Spinal cord (tissue), 10 donors: ENCODE results near the gene NDUFAF3. TPM values are rescaled to one million over a fixed set of nuclear protein-coding genes. Genes with fewer than 3 reads are reported as not detected.

ENCODE experiments used
- DNase-seq, 6 donors: peaks; one replicate each; pipeline versions ENCODE4 v3.0.0 to v3.0.0-alpha.2; 2013 to 2015; ENCODE audit warnings: low spot score in 6 of 6, low read depth in 4 of 6
- H3K27ac ChIP-seq: one replicate; pipeline ENCODE4 v1.5.1; 2013; ENCODE audit warnings: low read depth, low read length, control low read depth
- H3K27me3 ChIP-seq: one replicate; pipeline ENCODE4 v1.6.1; 2013; ENCODE audit warnings: low read length; ENCODE audit not compliant: control insufficient read depth, insufficient read depth
- H3K36me3 ChIP-seq: one replicate; pipeline ENCODE4 v1.6.1; 2013; ENCODE audit warnings: low read length; ENCODE audit not compliant: control insufficient read depth, insufficient read depth
- H3K4me1 ChIP-seq: one replicate; pipeline ENCODE4 v1.6.1; 2013; ENCODE audit warnings: low read length; ENCODE audit not compliant: control insufficient read depth, insufficient read depth
- H3K4me3 ChIP-seq: one replicate; pipeline ENCODE4 v1.5.1; 2013; ENCODE audit warnings: low read depth, low read length, control low read depth
- H3K9me3 ChIP-seq: one replicate; pipeline ENCODE4 v1.6.1; 2013; ENCODE audit warnings: low read length; ENCODE audit not compliant: control insufficient read depth, insufficient read depth
- WGBS: methylation state at CpG from one replicate; pipeline ENCODE4 v1.1.5; 2013; ENCODE audit warnings: missing lambda C conversion rate; ENCODE audit not compliant: insufficient coverage; 5-methylcytosine and 5-hydroxymethylcytosine counted together
- long read RNA-seq, 4 donors: transcript quantifications; one replicate each; lab custom pipeline, GENCODE V29; 2026
- polyA plus RNA-seq, 2 donors: library from polyadenylated mRNA; unstranded; fragments of 120-200 nt; gene quantifications; one replicate each; pipeline ENCODE4 v1.2.1, GENCODE V29; 2013; ENCODE audit not compliant: insufficient read length in 2 of 2
- total RNA-seq, 2 donors: library from RNA; depleted of rRNA in 1 of 2; stranded (reverse); fragments of 120-200 nt in 1 of 2; fragments of >200 nt in 1 of 2; gene quantifications; one replicate each; pipeline versions ENCODE4 v1.2.3 to v1.2.4, GENCODE V29; 2013 to 2014
- donor health status: healthy.

The NDUFAF3 gene
- total RNA-seq (10 to 100 TPM; 37.0 to 97.0 TPM), polyA plus RNA-seq (10 to 100 TPM; 69.0 to 79.9 TPM)
- long read RNA-seq, donor 1, transcript NDUFAF3-202 (5 exons, 2,012 nt): major isoform, 56 of 74 reads
- long read RNA-seq, donor 1, transcript NDUFAF3-206 (4 exons, 826 nt): minor isoform, 6 of 74 reads
- long read RNA-seq, donor 1, partial matches to known transcripts: 0 of 74 reads
- long read RNA-seq, donor 1, other reads (novel, unspliced or antisense): 10 of 74 reads
- long read RNA-seq, donor 2, transcript NDUFAF3-202 (5 exons, 2,012 nt): major isoform, 26 of 31 reads
- long read RNA-seq, donor 2, partial matches to known transcripts: 0 of 31 reads
- long read RNA-seq, donor 2, other reads (novel, unspliced or antisense): 0 of 31 reads
- long read RNA-seq, donor 3, transcript NDUFAF3-202 (5 exons, 2,012 nt): major isoform, 34 of 35 reads
- long read RNA-seq, donor 3, partial matches to known transcripts: 0 of 35 reads
- long read RNA-seq, donor 3, other reads (novel, unspliced or antisense): 0 of 35 reads
- long read RNA-seq, donor 4, transcript NDUFAF3-202 (5 exons, 2,012 nt): major isoform, 68 of 759 reads
- long read RNA-seq, donor 4, transcript NDUFAF3-206 (4 exons, 826 nt): minor isoform, 5 of 759 reads
- long read RNA-seq, donor 4, partial matches to known transcripts: 390 of 759 reads
- long read RNA-seq, donor 4, other reads (novel, unspliced or antisense): 296 of 759 reads

DNA sequence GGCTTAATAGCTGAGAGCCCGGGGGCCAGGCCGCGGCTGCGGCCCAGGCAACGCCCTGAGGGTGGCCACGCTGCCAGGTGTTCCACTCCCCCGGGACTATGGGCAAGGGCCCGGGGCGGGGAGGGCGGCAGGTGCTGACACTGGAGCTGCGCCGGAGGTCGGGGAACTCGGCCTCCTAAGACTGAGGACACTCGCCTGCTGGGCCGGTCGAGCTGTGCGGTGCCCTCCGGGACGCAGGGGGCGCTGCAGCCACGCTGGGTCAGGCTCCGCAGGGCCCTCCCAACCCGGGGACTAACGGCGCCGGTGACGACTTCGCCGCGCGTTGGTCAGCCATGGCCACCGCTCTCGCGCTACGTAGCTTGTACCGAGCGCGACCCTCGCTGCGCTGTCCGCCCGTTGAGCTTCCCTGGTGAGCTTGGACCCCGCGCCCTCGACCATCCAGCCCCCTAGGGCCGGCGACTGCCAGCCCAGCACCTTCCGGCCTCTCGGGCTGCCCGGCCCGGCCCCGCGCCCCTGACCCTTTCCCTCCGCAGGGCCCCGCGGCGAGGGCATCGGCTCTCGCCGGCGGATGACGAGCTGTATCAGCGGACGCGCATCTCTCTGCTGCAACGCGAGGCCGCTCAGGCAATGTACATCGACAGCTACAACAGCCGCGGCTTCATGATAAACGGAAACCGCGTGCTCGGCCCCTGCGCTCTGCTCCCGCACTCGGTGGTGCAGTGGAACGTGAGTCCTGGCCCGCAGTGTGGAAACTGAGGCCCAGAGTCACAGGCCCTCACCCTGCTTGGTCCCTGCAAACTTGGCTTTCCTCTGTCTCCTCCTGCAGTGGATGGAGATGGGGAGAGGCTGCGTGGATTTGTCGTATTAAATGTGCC lies at the start of gene NDUFAF3:
Gene NDUFAF3, plus strand, starts transcription at position 309 of the 875 bp plus-strand sequence. Its CDS starts 24 bp downstream, at position 333.
- peak within 1 kb of the TSS; percentile 93 for H3K4me3 ChIP-seq
- peaks cover 46% of the 10 kb centered on the region for H3K4me1 ChIP-seq
- WGBS: under 1% methylated on average over 81 of the region's 83 CpGs

GRCh38 chr3:48974076-48974864 lies 47.7 kb upstream of the NDUFAF3 start:
- Histone ChIP-seq H3K27ac (no peak overlapping the region), H3K27me3 (no peaks in the 10 kb centered on the region), H3K9me3 (no peaks in the 10 kb centered on the region), H3K4me3 (no peak overlapping the region), H3K4me1 (no peaks in the 10 kb centered on the region), H3K36me3 (peaks cover 81% of the 10 kb centered on the region)
- no peak for DNase-seq
- WGBS: 83% methylated on average over 10 of the region's 10 CpGs

More for the DNA sequence above, at the start of gene NDUFAF3:
- Histone ChIP-seq H3K9me3 (no peaks in the 10 kb centered on the region), H3K27me3 (no peaks in the 10 kb centered on the region), H3K27ac (peak within 1 kb of the TSS; percentile 97), H3K36me3 (peaks cover 46% of the 10 kb centered on the region)
- peak in 5 of 6 donors; percentile 81 to 97 (median 90) for DNase-seq

- Histone ChIP-seq H3K4me1 (no peaks in the 10 kb centered on the region), H3K9me3 (no peaks in the 10 kb centered on the region), H3K27ac (no peak overlapping the region), H3K4me3 (no peak overlapping the region), H3K27me3 (no peaks in the 10 kb centered on the region), H3K36me3 (peaks cover 77% of the 10 kb centered on the region)
- no CpG with 5 or more reads among the region's 3 CpGs for WGBS
- DNase-seq: no peak
These were observed 42.5 kb upstream of the NDUFAF3 start for GRCh38 chr3:48979451-48979850.

- no peak overlapping the region for H3K27ac ChIP-seq
These were observed 41.6 kb upstream of the NDUFAF3 start for GRCh38 chr3:48980295-48980694.

DNA sequence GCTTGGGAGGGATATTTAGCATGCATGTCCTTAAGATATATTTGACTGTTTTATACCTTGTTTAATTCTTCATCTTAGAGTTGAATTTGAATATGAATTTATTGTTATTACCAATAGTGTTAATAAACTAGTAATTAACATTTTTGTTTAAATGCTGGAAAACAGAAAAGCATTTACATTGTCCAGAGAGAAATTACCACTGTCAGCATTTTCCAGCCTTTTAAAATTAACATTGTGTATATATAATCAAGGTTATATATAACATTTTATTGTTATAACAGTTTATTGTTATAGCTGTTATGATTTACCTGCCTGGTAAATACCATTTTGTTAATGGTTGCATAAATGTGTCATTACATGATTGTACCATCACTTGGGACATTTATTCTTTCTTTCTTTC lies 39.9 kb upstream of the NDUFAF3 start:
- no peaks in the 10 kb centered on the region for H3K9me3 ChIP-seq
- DNase-seq: no peak
- peaks cover 68% of the 10 kb centered on the region for H3K36me3 ChIP-seq
- H3K4me3 ChIP-seq: no peak overlapping the region
- H3K4me1 ChIP-seq: no peaks in the 10 kb centered on the region
- H3K27ac ChIP-seq: no peak overlapping the region
- H3K27me3 ChIP-seq: no peaks in the 10 kb centered on the region

More at GRCh38 chr3:48980295-48980694, 41.6 kb upstream of the NDUFAF3 start:
- WGBS: 90% methylated on average over 3 of the region's 4 CpGs
- peaks cover 74% of the 10 kb centered on the region for H3K36me3 ChIP-seq
- no peaks in the 10 kb centered on the region for H3K4me1 ChIP-seq
- H3K27me3 ChIP-seq: no peaks in the 10 kb centered on the region
- no peaks in the 10 kb centered on the region for H3K9me3 ChIP-seq
- no peak overlapping the region for H3K4me3 ChIP-seq
- no peak for DNase-seq

GRCh38 chr3:48982686-48983085 lies 39.2 kb upstream of the NDUFAF3 start:
- DNase-seq: no peak
- Histone ChIP-seq H3K36me3 (peaks cover 61% of the 10 kb centered on the region), H3K4me1 (no peaks in the 10 kb centered on the region), H3K4me3 (no peak overlapping the region), H3K27ac (no peak overlapping the region), H3K27me3 (no peaks in the 10 kb centered on the region), H3K9me3 (no peaks in the 10 kb centered on the region)
- 87% methylated on average over 4 of the region's 5 CpGs for WGBS

GRCh38 chr3:48983096-48983495 lies 38.8 kb upstream of the NDUFAF3 start:
- 100% methylated on average over 3 of the region's 4 CpGs for WGBS

DNA sequence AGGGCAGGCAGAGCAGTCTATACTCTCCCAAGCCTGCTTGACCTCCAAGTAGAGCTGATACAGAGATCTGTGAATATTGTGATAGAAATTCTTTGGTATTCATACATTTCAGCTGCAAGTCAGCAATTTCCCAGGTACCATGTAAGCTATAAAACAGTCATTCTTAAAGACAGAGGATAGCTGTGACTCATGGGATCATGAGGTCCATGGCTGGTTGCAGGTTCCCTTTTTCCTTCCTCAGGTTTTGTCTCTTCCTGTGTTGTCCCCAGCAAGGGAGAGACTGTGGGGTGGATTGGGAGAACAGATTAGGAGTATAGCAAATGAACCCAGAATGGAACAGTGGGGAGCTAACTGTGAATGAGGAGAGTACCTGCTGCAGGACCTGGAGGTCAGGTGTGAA lies 37.3 kb upstream of the NDUFAF3 start:
- no peak for DNase-seq
- H3K27me3 ChIP-seq: no peaks in the 10 kb centered on the region
- H3K9me3 ChIP-seq: no peaks in the 10 kb centered on the region
- no peak overlapping the region for H3K27ac ChIP-seq
- H3K4me3 ChIP-seq: no peak overlapping the region
- H3K36me3 ChIP-seq: peaks cover 48% of the 10 kb centered on the region
- H3K4me1 ChIP-seq: peaks cover 16% of the 10 kb centered on the region

More at GRCh38 chr3:48983096-48983495, 38.8 kb upstream of the NDUFAF3 start:
- Histone ChIP-seq H3K9me3 (no peaks in the 10 kb centered on the region), H3K27me3 (no peaks in the 10 kb centered on the region), H3K4me1 (peaks cover under 1% of the 10 kb centered on the region), H3K27ac (no peak overlapping the region), H3K4me3 (no peak overlapping the region), H3K36me3 (peaks cover 61% of the 10 kb centered on the region)
- no peak for DNase-seq
